Thoracic aorta (tissue), 2 donors: ENCODE results near the gene SAP30L. TPM values are rescaled to one million over a fixed set of nuclear protein-coding genes. Genes with fewer than 3 reads are reported as not detected.

Experiments
- ATAC-seq: fragments of 150-250 bp; one replicate; pipeline ENCODE4 v1.8.0; 2017; ENCODE audit warnings: low read depth; ENCODE audit not compliant: insufficient number of reproducible peaks, low FRiP score
- DNase-seq: peaks from one replicate; pipeline ENCODE4 v3.0.0-alpha.2; 2020; ENCODE audit warnings: low spot score
- H3K27ac ChIP-seq, 2 donors: fragments of 200-600 bp; sonication (generic); 1 replicate in 1 of 2; 2 replicates in 1 of 2; pipeline ENCODE4 v1.5.1; 2016; ENCODE audit warnings: mild to moderate bottlenecking in 2 of 2, moderate library complexity in 2 of 2
- H3K27me3 ChIP-seq: fragments of 200-600 bp; sonication (generic); replicated peaks from 2 replicates; pipeline ENCODE4 v1.6.0; 2016; ENCODE audit warnings: mild to moderate bottlenecking; ENCODE audit not compliant: insufficient read depth
- H3K36me3 ChIP-seq: fragments of 200-600 bp; sonication (generic); one replicate; pipeline ENCODE4 v1.5.1; 2016
- H3K4me1 ChIP-seq, 2 donors: fragments of 200-600 bp; sonication (generic); 1 replicate in 1 of 2; 2 replicates in 1 of 2; pipeline versions ENCODE4 v1.5.1 to v1.6.0; 2016; ENCODE audit warnings: low read depth in 2 of 2, mild to moderate bottlenecking in 1 of 2; ENCODE audit not compliant: control insufficient read depth in 1 of 2
- H3K4me3 ChIP-seq: fragments of 200-600 bp; sonication (generic); 2 replicates; pipeline ENCODE4 v1.5.1; 2016; ENCODE audit warnings: mild to moderate bottlenecking
- H3K9me3 ChIP-seq: fragments of 200-600 bp; sonication (generic); 2 replicates; pipeline ENCODE4 v1.5.1; 2016
- total RNA-seq, 2 donors: library from RNA; depleted of rRNA; stranded (reverse); fragments of >200 nt; gene quantifications; one replicate each; pipeline versions ENCODE4 v1.1.0 to v1.2.3, GENCODE V29; 2016
- TF ChIP-seq, protein P1 (sequence below): fragments of 200-600 bp; sonication (generic); IDR thresholded peaks from one replicate; pipeline ENCODE4 v1.5.1; 2019; ENCODE audit warnings: antibody characterized with exemption

The SAP30L gene
- total RNA-seq, 2 donors from 2014 or later, result 43.7 to 85.6 TPM

DNA sequence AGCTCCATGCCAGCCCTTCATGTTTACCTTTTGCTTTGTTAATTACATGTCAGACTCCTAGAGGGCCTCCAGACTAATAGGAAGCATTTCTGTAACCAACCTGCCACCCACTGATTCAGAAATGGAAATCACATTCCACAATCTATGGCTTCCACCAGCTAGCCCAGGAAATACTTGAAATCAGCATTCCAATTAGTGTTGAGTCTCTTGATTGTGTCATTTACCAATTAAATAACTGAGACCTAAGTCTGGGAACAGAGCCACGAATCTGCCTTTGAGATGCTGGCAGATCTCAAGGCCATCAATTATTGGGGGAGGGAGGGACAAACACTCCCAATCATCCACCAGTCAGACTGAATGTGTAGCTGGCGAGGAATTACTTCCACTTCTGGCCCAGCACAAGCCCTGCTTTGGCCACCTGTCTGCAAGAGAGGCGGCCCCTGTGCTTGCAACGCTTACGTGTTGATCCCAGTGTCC lies 27.4 kb upstream of the SAP30L start:
- Histone ChIP-seq H3K27me3 (no peaks in the 10 kb centered on the region), H3K4me1 (no peaks in the 10 kb centered on the region), H3K36me3 (peaks cover 8% of the 10 kb centered on the region), H3K4me3 (no peak overlapping the region), H3K27ac (no peak overlapping the region), H3K9me3 (no peaks in the 10 kb centered on the region)
- TF ChIP-seq, protein P1, sequence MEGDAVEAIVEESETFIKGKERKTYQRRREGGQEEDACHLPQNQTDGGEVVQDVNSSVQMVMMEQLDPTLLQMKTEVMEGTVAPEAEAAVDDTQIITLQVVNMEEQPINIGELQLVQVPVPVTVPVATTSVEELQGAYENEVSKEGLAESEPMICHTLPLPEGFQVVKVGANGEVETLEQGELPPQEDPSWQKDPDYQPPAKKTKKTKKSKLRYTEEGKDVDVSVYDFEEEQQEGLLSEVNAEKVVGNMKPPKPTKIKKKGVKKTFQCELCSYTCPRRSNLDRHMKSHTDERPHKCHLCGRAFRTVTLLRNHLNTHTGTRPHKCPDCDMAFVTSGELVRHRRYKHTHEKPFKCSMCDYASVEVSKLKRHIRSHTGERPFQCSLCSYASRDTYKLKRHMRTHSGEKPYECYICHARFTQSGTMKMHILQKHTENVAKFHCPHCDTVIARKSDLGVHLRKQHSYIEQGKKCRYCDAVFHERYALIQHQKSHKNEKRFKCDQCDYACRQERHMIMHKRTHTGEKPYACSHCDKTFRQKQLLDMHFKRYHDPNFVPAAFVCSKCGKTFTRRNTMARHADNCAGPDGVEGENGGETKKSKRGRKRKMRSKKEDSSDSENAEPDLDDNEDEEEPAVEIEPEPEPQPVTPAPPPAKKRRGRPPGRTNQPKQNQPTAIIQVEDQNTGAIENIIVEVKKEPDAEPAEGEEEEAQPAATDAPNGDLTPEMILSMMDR, result no peak
- ATAC-seq (no peak), DNase-seq (no peak)

DNA sequence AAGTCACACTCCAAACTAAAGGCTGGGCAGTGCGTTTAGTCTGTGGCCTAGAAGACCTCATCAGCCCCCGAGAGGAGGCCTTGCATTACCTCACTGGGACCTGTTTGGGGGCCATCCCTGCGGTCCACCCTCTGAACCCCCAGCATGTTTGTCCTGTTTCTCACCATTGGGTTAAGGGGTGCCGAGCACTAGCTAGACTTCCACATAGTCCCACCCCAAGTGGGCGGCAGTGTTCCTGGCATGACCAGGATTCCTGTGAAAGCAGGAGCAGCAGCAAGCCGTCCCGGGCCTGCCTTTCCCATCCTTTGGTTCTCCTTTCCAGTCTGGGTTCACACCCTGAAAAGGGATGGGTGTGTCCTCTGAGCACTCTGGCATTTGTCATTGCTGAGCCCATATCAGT lies 26.6 kb upstream of the SAP30L start:
- Histone ChIP-seq H3K27me3 (no peaks in the 10 kb centered on the region), H3K27ac (no peak overlapping the region), H3K9me3 (no peaks in the 10 kb centered on the region), H3K4me1 (no peaks in the 10 kb centered on the region), H3K36me3 (peaks cover 8% of the 10 kb centered on the region), H3K4me3 (no peak overlapping the region)
- no peak for ATAC-seq
- no peak for DNase-seq
- TF ChIP-seq, protein P1, result no peak

DNA sequence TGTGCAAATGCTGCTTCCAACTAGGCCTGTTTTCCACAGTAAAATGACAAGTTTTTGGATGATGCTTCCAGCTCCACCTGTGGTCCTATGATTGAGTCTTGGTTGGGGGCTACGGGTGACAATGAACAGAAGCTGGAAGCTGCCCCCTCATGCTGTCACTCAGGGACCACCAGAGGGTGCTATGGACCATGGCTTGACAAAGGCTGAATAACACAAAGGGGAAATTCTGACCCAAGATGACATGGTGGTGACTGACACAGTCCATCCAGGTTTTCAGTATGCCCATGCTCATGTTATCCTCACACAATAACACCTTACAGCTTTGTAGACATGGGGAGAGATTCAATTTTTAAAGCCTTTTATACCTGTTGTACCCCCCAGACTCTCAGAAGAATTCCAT lies 23.9 kb upstream of the SAP30L start:
- DNase-seq (no peak), ATAC-seq (no peak)
- no peaks in the 10 kb centered on the region for H3K4me1 ChIP-seq
- H3K9me3 ChIP-seq, result no peaks in the 10 kb centered on the region
- TF ChIP-seq, protein P1, result no peak
- no peak overlapping the region for H3K4me3 ChIP-seq
- H3K27ac ChIP-seq, result no peak overlapping the region
- H3K36me3 ChIP-seq, result peaks cover 4% of the 10 kb centered on the region
- no peaks in the 10 kb centered on the region for H3K27me3 ChIP-seq

DNA sequence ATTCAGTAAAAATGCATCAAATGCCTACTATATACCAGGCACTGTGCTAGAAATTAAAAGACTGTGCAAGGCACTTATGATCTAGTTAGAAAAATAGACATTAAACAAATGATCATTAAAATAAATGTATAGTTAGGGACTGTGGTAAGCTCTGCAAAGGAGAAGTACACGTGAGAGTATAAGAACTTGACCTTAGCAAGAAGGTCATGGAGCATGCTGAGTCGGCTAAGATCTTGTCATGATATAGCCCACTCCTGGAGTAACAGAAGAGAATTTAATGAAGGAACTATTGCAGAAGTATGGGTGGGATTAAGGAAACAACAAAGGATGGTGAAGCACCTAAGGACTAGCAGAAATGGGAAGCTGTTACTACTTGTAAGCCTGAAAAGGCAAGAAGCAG lies 23.5 kb upstream of the SAP30L start:
- H3K4me1 ChIP-seq, result no peaks in the 10 kb centered on the region
- H3K36me3 ChIP-seq, result peaks cover 3% of the 10 kb centered on the region
- TF ChIP-seq, protein P1, result no peak
- no peaks in the 10 kb centered on the region for H3K9me3 ChIP-seq
- DNase-seq (no peak), ATAC-seq (no peak)
- H3K4me3 ChIP-seq, result no peak overlapping the region
- H3K27ac ChIP-seq, result no peak overlapping the region
- no peaks in the 10 kb centered on the region for H3K27me3 ChIP-seq

DNA sequence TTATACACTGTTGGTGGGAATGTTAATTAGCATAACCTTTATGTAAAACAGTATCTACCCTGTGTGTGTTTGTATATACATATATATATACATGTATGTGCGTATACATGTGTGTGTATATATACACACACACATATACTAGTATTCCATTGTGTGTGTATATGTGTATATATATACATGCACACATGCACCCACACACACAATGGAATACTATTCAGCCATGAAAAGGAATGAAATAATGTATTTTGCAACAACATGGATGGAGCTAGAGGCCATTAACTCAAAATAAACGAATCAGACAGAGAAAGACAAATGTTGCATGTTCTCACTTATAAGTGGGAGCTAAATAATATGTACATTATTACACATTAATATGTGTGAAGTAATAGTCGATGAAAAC lies 17.6 kb upstream of the SAP30L start:
- H3K27me3 ChIP-seq, result no peaks in the 10 kb centered on the region
- no peak for ATAC-seq

More for the DNA sequence above, 17.6 kb upstream of the SAP30L start:
- Histone ChIP-seq H3K9me3 (no peaks in the 10 kb centered on the region), H3K27ac (no peak overlapping the region), H3K36me3 (no peaks in the 10 kb centered on the region), H3K4me3 (no peak overlapping the region), H3K4me1 (no peaks in the 10 kb centered on the region)
- TF ChIP-seq, protein P1, result no peak
- no peak for DNase-seq
